HG03139 (cell line): ENCODE measurements around the gene TBL1X.

Source experiments
- ATAC-seq: cut with Tn5 transposase; IDR thresholded peaks from one replicate; pipeline ENCODE4 v1.9.1; 2021; ENCODE audit not compliant: unreplicated experiment

Gene TBL1X

GRCh38 chrX:9659571-9660195, 194.8 kb downstream of the TBL1X start:
- ATAC-seq, result no peak

GRCh38 chrX:9662148-9662547, 197.3 kb downstream of the TBL1X start:
- ATAC-seq, result no peak

- no peak for ATAC-seq
Measured at GRCh38 chrX:9663216-9663615, 198.4 kb downstream of the TBL1X start.

GRCh38 chrX:9664224-9664623, 199.4 kb downstream of the TBL1X start:
- no peak for ATAC-seq

GRCh38 chrX:9665113-9665512, 200.3 kb downstream of the TBL1X start:
- ATAC-seq, result no peak

- no peak for ATAC-seq
Measured at GRCh38 chrX:9668537-9668936, 203.7 kb downstream of the TBL1X start.

GRCh38 chrX:9670136-9670814, 205.4 kb downstream of the TBL1X start:
- ATAC-seq, result no peak

- ATAC-seq, result no peak
Measured at GRCh38 chrX:9671998-9672397, 207.1 kb downstream of the TBL1X start.

GRCh38 chrX:9676306-9676705, 211.4 kb downstream of the TBL1X start:
- ATAC-seq, result no peak

GRCh38 chrX:9676738-9677097, 211.9 kb downstream of the TBL1X start:
- ATAC-seq, result no peak

- peak; percentile 97 for ATAC-seq
Measured at GRCh38 chrX:9677098-9677739, 212.4 kb downstream of the TBL1X start.

GRCh38 chrX:9678215-9678965, 213.5 kb downstream of the TBL1X start:
- no peak for ATAC-seq

GRCh38 chrX:9681011-9681410, 216.2 kb downstream of the TBL1X start:
- no peak for ATAC-seq

- ATAC-seq, result no peak
Measured at GRCh38 chrX:9681422-9681821, 216.6 kb downstream of the TBL1X start.

GRCh38 chrX:9682456-9682855, 217.6 kb downstream of the TBL1X start:
- no peak for ATAC-seq

GRCh38 chrX:9682861-9683260, 218.0 kb downstream of the TBL1X start:
- ATAC-seq, result no peak

GRCh38 chrX:9683350-9683749, 218.5 kb downstream of the TBL1X start:
- ATAC-seq, result no peak

- no peak for ATAC-seq
Measured at GRCh38 chrX:9687899-9688298, 223.0 kb downstream of the TBL1X start.

- ATAC-seq, result no peak
Measured at GRCh38 chrX:9688833-9689232, 224.0 kb downstream of the TBL1X start.

- ATAC-seq, result no peak
Measured at GRCh38 chrX:9690046-9690445, 225.2 kb downstream of the TBL1X start.

- ATAC-seq, result no peak
Measured at GRCh38 chrX:9693307-9694001, 228.6 kb downstream of the TBL1X start.
